ENCODE measurements around the gene ENHO.

GRCh38 chr9:34512131-34513078 lies 10.4 kb downstream of the ENHO start:
- TF ChIP-seq, protein P1, sequence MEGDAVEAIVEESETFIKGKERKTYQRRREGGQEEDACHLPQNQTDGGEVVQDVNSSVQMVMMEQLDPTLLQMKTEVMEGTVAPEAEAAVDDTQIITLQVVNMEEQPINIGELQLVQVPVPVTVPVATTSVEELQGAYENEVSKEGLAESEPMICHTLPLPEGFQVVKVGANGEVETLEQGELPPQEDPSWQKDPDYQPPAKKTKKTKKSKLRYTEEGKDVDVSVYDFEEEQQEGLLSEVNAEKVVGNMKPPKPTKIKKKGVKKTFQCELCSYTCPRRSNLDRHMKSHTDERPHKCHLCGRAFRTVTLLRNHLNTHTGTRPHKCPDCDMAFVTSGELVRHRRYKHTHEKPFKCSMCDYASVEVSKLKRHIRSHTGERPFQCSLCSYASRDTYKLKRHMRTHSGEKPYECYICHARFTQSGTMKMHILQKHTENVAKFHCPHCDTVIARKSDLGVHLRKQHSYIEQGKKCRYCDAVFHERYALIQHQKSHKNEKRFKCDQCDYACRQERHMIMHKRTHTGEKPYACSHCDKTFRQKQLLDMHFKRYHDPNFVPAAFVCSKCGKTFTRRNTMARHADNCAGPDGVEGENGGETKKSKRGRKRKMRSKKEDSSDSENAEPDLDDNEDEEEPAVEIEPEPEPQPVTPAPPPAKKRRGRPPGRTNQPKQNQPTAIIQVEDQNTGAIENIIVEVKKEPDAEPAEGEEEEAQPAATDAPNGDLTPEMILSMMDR (IDR thresholded peaks at IDR 0.05): no peak
- TF ChIP-seq POLR2A (IDR thresholded peaks at IDR 0.05): no peak
- no peak for TF ChIP-seq EP300 (IDR thresholded peaks at IDR 0.05)

Measured in tibial nerve (tissue), 4 donors.